Fibroblast of villous mesenchyme (primary cell): ENCODE data around the gene LMOD2. TPM values are rescaled to one million over a fixed set of nuclear protein-coding genes. Genes with fewer than 3 reads are reported as not detected.

Source experiments
- DNase-seq: peaks from one replicate; pipeline ENCODE4 v3.0.0-alpha.2; 2010; ENCODE audit warnings: low read depth
- H3K4me3 ChIP-seq: 2 replicates; pipeline ENCODE4 v1.5.1; 2011; ENCODE audit warnings: low read depth, mild to moderate bottlenecking, low read length
- CTCF ChIP-seq: IDR thresholded peaks from 2 replicates; pipeline ENCODE4 v1.5.1; 2012; ENCODE audit warnings: low read depth, mild to moderate bottlenecking, low read length; ENCODE audit not compliant: insufficient read depth
- total RNA-seq: library from RNA; depleted of rRNA; stranded (reverse); fragments of >200 nt; gene quantifications from 2 replicates; pipeline ENCODE4 v1.2.3, GENCODE V29; 2012

The LMOD2 gene
- total RNA-seq, 1 donor: not detected

- no peak for TF ChIP-seq CTCF
- peak; percentile 8 for DNase-seq
- H3K4me3 ChIP-seq: no peak overlapping the region
Observed at GRCh38 chr7:123674399-123675180, 18.9 kb downstream of the LMOD2 start.

GRCh38 chr7:123675181-123675473 is 19.5 kb downstream of the LMOD2 start:
- DNase-seq: peak; percentile 43
- no peak for TF ChIP-seq CTCF
- H3K4me3 ChIP-seq: no peak overlapping the region

- TF ChIP-seq CTCF: no peak
- no peak overlapping the region for H3K4me3 ChIP-seq
- no peak for DNase-seq
Observed at GRCh38 chr7:123677061-123677715, 21.5 kb downstream of the LMOD2 start.

DNA sequence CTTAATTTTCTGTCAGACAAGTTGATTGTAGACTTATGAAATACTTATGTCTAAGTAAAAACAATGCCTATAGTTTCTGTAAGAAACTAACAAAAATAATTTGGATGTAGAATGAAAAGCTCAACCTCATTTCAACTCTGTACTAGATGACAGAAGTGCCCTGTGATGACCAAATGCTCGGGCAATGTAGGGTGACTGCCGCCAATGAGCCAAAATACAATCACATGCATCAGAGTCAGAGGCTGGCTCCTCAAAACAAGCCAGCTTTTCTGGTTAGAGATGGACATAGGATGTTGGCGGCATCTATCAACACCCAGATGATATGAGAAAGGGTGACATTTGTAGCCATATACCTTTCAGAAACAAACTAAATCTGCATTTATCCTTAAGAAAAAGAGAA is 23.9 kb downstream of the LMOD2 start:
- TF ChIP-seq CTCF: no peak
- no peak for DNase-seq
- H3K4me3 ChIP-seq: no peak overlapping the region

DNA sequence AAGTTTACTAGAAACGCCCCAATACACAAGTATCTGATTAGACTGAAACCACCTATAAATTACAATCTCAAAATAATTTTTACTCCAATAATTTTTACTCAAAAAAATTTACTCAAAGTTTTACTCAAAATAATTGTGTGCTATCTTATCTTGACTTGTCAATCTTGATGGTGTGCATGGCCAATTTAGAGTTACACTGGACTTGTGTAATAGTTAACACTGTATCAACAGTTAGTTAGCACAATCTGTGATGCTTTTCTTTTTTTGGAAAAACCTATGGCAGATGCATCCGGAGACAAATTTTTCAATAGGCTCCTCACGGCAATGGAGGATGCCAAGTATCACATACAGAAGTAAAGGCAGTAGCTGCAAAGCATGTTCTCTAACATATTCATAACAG is 24.9 kb downstream of the LMOD2 start:
- no peak for DNase-seq
- no peak for TF ChIP-seq CTCF
- no peak overlapping the region for H3K4me3 ChIP-seq

GRCh38 chr7:123681561-123681960 is 25.9 kb downstream of the LMOD2 start:
- no peak for TF ChIP-seq CTCF
- DNase-seq: no peak
- H3K4me3 ChIP-seq: no peak overlapping the region

GRCh38 chr7:123682690-123683089 is 27.0 kb downstream of the LMOD2 start:
- no peak overlapping the region for H3K4me3 ChIP-seq

More at GRCh38 chr7:123682690-123683089, 27.0 kb downstream of the LMOD2 start:
- peak; percentile 59 for TF ChIP-seq CTCF
- DNase-seq: peak; percentile 76
